Measurements from ENCODE around the gene FTCD. TPM values are rescaled to one million over a fixed set of nuclear protein-coding genes. Genes with fewer than 3 reads are reported as not detected.
A peak's percentile ranks its signal among the peaks of the same experiment; 100 is the strongest.

FTCD gene
- total and polyA plus RNA-seq, 4 experiments from 2014 or later, result 1.3 to 1.7 TPM; not detected in 2

DNA sequence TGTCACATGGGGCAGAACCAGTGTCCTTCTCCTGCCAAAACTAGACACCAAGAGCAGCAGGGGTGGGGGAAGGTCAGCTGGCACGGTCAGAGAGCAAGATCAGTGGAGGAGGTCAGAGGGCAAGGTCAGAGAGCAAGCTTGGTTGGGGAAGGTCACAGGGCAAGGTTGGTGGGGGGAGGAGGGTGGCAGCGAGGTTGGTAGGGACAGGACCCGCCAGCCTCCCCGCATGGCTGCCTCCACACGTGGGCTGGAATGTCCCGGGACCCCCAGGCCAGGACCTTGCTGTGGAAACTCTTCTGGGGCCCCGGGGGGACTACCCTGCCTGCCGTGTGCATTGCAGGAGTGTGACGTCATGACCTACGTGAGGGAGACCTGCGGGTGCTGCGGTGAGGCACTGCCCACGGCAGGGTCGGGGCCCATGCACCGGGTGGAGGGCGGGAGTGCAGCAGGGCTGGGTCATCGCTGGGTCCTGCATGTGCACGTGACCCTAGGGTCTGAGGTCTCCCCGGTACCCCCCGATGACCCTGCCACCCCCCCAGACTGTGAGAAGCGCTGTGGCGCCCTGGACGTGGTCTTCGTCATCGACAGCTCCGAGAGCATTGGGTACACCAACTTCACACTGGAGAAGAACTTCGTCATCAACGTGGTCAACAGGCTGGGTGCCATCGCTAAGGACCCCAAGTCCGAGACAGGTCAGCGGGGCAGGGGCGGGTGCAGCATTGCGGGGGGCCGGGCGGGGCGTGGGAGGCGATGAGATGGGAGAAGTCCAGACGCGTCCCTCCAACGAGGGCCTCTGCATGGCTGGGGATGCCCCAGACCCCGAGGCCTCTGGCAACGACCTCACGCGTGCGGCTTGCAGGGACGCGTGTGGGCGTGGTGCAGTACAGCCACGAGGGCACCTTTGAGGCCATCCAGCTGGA, 30.2 kb downstream of the FTCD start:
- Histone ChIP-seq H3K27ac (ENCODE audit: low read depth, low read length) (no peak overlapping the region), H3K4me1 (ENCODE audit: insufficient read depth, low read length) (no peaks in the 10 kb centered on the region), H3K36me3 (ENCODE audit: insufficient read depth, low read length) (no peaks in the 10 kb centered on the region), H3K4me3 (ENCODE audit: low read length in 2 of 2) (no peak overlapping the region), H3K9me3 (ENCODE audit: control insufficient read depth in 1 of 2, low read length in 2 of 2) (no peaks in the 10 kb centered on the region), H3K27me3 (ENCODE audit: insufficient read depth, low read length) (no peaks in the 10 kb centered on the region)
- Mint-ChIP-seq H3K4me3 (no peak overlapping the region), H3K36me3 (no peaks in the 10 kb centered on the region), H3K27me3 (no peaks in the 10 kb centered on the region), H3K27ac (no peak overlapping the region), H3K4me1 (peaks cover 0 to 6% (median 0%) of the 10 kb centered on the region in 4 donors), H3K9me3 (no peaks in the 10 kb centered on the region)
- ChIA-PET CTCF (ENCODE audit: partially characterized antibody) (no interaction called here), POLR2A (ENCODE audit: partially characterized antibody) (no interaction called here)
- intact Hi-C loops (cut with micrococcal nuclease), result no loop called here
- peak in 1 of 5 donors; percentile 24 for DNase-seq

DNA sequence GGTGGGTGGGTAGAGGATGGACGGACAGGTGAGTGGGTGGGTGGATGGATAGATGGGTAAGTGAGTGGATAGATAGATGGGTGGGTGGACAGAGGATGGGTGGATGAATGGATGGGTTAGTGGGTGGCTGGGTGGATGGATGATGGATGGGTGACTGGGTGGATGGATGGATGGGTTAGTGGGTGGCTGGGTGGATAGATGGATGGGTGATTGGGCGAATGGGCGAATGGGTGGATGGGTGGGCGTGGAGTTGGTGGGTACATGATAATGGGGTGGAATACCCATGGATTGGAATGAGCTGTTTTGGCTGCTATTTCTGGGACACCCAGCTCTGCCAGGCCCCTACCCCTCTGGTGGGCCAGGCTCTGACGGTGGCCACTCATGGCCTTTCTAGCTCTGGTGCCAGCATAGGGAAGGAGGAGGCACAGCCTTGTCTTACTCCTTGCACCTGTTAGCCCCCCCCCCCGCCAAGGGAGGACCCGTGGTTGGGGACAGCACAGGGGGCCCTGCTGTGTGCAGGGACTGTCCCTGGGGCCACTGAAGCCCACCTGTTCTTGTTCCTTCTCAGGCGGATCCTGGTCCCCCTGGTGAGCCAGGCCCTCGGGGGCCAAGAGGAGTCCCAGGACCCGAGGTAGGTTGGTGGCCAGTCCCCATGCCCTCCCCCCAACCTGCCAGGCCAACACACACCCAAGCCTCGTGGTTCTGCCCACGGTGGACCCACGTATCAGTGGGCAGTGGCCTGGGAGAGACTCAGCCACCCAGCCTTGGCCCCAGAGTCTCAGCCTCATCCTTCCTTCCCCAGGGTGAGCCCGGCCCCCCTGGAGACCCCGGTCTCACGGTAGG, 31.1 kb downstream of the FTCD start:
- DNase-seq, result peak in 1 of 5 donors; percentile 4
- intact Hi-C loops (cut with micrococcal nuclease), result no loop called here

DNA sequence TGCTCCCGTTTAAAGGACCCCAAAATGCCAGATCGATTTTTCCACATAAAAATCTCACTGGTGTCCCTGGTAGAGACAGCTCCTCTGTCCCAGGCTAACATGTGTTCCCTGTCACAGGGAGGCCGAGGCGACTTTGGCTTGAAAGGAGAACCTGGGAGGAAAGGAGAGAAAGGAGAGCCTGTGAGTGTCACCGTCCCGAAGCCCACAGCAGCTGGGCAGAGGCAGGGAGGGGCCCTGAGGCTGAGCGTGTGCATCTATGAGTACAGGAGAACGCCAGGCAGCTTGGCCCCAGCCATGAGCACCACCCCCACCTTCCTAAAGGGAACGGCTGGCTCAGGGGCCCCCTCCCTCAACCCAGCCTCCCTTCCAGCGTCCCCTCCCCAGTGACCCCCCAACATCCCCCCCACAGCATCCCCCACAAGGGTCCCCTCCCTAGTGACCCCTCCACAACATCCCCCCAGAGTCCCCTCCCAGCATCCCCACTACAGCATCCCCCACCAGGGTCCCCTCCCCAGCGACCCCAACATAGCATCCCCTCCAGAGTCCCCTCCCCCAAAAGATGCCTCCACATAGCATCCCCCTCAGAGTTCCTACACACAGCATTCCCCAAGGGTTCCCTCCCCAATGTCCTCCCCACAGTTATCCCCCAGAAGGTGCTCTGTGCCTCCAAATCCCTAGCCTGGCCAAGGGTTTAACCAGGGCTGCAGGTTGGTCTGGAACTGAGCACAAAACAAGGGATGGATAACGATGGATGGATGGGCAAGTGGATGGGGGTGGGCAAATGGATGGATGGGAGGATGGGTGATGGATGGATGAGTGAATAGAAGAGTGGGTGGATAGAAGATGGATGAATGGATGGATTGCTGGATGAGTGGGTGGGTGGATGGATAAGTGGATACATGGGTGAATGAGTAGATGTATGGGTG, 32.4 kb downstream of the FTCD start:
- H3K36me3 Mint-ChIP-seq, result no peaks in the 10 kb centered on the region
- H3K27me3 Mint-ChIP-seq, result no peaks in the 10 kb centered on the region
- H3K9me3 Mint-ChIP-seq, result no peaks in the 10 kb centered on the region
- peak in 1 of 5 donors; percentile 6 for DNase-seq
- POLR2A ChIA-PET (ENCODE audit: partially characterized antibody), result no interaction called here
- Histone ChIP-seq H3K4me3 (ENCODE audit: low read length in 2 of 2) (no peak overlapping the region), H3K27me3 (ENCODE audit: insufficient read depth, low read length) (no peaks in the 10 kb centered on the region), H3K36me3 (ENCODE audit: insufficient read depth, low read length) (no peaks in the 10 kb centered on the region), H3K4me1 (ENCODE audit: insufficient read depth, low read length) (no peaks in the 10 kb centered on the region), H3K9me3 (ENCODE audit: control insufficient read depth in 1 of 2, low read length in 2 of 2) (no peaks in the 10 kb centered on the region), H3K27ac (ENCODE audit: low read depth, low read length) (no peak overlapping the region)
- H3K4me1 Mint-ChIP-seq, result peaks cover 0 to 5% (median 0%) of the 10 kb centered on the region in 4 donors
- no peak overlapping the region for H3K4me3 Mint-ChIP-seq
- CTCF ChIA-PET (ENCODE audit: partially characterized antibody), result no interaction called here
- no peak overlapping the region for H3K27ac Mint-ChIP-seq
- intact Hi-C loops (cut with micrococcal nuclease), result no loop called here

More for the DNA sequence above, 31.1 kb downstream of the FTCD start:
- ChIA-PET POLR2A (ENCODE audit: partially characterized antibody) (no interaction called here), CTCF (ENCODE audit: partially characterized antibody) (no interaction called here)
- H3K36me3 ChIP-seq (ENCODE audit: insufficient read depth, low read length), result no peaks in the 10 kb centered on the region
- Mint-ChIP-seq H3K27me3 (no peaks in the 10 kb centered on the region), H3K9me3 (no peaks in the 10 kb centered on the region), H3K36me3 (no peaks in the 10 kb centered on the region), H3K27ac (no peak overlapping the region), H3K4me1 (peaks cover 0 to 6% (median 0%) of the 10 kb centered on the region in 4 donors), H3K4me3 (no peak overlapping the region)
- H3K27me3 ChIP-seq (ENCODE audit: insufficient read depth, low read length), result no peaks in the 10 kb centered on the region
- no peaks in the 10 kb centered on the region for H3K9me3 ChIP-seq (ENCODE audit: control insufficient read depth in 1 of 2, low read length in 2 of 2)
- H3K4me3 ChIP-seq (ENCODE audit: low read length in 2 of 2), result no peak overlapping the region
- no peak overlapping the region for H3K27ac ChIP-seq (ENCODE audit: low read depth, low read length)
- H3K4me1 ChIP-seq (ENCODE audit: insufficient read depth, low read length), result no peaks in the 10 kb centered on the region

DNA sequence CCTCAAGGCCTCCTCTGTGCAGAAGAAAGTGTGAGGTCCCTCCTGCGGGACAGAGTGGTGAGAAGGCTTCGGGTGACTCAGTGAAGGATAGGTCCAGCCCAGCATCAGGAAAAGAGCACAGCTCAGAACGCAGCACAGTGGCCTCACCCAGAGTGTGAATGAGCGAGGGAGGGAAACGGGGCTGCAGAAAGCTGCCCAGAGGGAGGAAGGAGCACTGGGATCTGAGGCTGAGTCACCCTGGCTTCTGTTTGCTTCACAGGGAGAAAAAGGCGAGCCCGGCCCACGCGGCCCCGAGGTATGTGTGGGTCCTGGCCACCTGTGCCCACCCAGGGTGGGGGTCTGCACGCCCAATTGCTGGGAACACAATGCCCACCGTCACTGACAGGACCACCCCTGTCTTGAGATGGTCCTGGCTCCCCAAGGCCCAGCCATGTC, 33.1 kb downstream of the FTCD start:
- DNase-seq, result no peak
- ChIA-PET CTCF (ENCODE audit: partially characterized antibody) (no interaction called here), POLR2A (ENCODE audit: partially characterized antibody) (no interaction called here)
- intact Hi-C loops (cut with micrococcal nuclease), result no loop called here
- Mint-ChIP-seq H3K36me3 (no peaks in the 10 kb centered on the region), H3K27me3 (no peaks in the 10 kb centered on the region), H3K4me1 (no peaks in the 10 kb centered on the region), H3K9me3 (no peaks in the 10 kb centered on the region), H3K4me3 (no peak overlapping the region), H3K27ac (no peak overlapping the region)
- no peaks in the 10 kb centered on the region for H3K36me3 ChIP-seq (ENCODE audit: insufficient read depth, low read length)
- H3K27ac ChIP-seq (ENCODE audit: low read depth, low read length), result no peak overlapping the region
- no peaks in the 10 kb centered on the region for H3K9me3 ChIP-seq (ENCODE audit: control insufficient read depth in 1 of 2, low read length in 2 of 2)
- no peaks in the 10 kb centered on the region for H3K4me1 ChIP-seq (ENCODE audit: insufficient read depth, low read length)
- H3K27me3 ChIP-seq (ENCODE audit: insufficient read depth, low read length), result no peaks in the 10 kb centered on the region
- no peak overlapping the region for H3K4me3 ChIP-seq (ENCODE audit: low read length in 2 of 2)

DNA sequence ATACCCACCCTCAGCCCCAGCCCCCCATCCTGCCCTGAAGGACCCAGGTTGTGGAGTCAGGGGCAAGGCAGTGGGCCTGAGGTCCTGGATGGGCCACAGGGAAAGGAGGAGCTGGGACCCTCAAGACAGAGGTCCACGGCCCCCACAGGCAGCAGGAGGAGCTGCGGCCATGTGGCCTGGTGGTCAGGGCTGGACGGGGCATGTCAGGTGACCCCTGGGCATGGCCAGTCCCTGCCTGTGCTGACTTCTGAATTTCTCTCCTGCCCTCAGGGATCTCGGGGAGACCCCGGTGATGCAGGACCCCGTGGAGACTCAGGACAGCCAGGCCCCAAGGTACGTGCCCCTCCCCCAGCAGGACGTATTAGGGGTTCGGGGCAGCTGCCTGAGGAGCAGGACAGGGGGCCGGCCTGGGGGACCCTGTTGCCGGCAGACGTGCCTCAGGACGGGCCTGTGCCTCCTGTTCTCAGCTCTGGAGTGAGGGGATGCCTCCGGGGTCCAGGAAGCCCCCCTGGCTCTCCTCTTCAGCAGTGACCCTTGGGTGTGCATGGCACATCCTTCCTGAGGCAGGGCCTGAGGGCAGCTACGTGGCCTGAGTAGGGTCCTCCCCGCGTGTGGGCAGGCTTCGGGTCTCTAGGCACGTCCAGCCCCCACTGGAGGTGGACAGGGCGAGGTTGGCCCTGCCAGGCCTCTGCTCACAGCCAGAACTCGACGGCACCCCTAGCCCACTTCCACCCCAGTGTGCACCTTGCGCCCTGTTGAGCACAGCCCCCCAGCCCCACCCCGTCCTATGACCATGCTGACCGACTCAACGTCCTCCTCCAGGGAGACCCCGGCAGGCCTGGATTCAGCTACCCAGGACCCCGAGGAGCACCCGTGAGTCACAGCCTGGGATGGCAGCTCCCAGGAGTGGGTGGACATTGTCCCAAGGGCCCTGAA, 33.8 kb downstream of the FTCD start:
- CTCF ChIA-PET (ENCODE audit: partially characterized antibody), result no interaction called here
- Mint-ChIP-seq H3K27me3 (no peaks in the 10 kb centered on the region), H3K4me3 (no peak overlapping the region), H3K4me1 (no peaks in the 10 kb centered on the region), H3K9me3 (peaks cover 0 to 1% (median 0%) of the 10 kb centered on the region in 8 donors), H3K36me3 (no peaks in the 10 kb centered on the region), H3K27ac (no peak overlapping the region)
- H3K4me3 ChIP-seq (ENCODE audit: low read length in 2 of 2), result no peak overlapping the region
- intact Hi-C loops (cut with micrococcal nuclease), result no loop called here
- no peaks in the 10 kb centered on the region for H3K4me1 ChIP-seq (ENCODE audit: insufficient read depth, low read length)
- H3K9me3 ChIP-seq (ENCODE audit: control insufficient read depth in 1 of 2, low read length in 2 of 2), result no peaks in the 10 kb centered on the region
- POLR2A ChIA-PET (ENCODE audit: partially characterized antibody), result no interaction called here
- DNase-seq, result peak in 1 of 5 donors; percentile 28
- H3K27me3 ChIP-seq (ENCODE audit: insufficient read depth, low read length), result no peaks in the 10 kb centered on the region
- H3K36me3 ChIP-seq (ENCODE audit: insufficient read depth, low read length), result no peaks in the 10 kb centered on the region
- H3K27ac ChIP-seq (ENCODE audit: low read depth, low read length), result no peak overlapping the region

DNA sequence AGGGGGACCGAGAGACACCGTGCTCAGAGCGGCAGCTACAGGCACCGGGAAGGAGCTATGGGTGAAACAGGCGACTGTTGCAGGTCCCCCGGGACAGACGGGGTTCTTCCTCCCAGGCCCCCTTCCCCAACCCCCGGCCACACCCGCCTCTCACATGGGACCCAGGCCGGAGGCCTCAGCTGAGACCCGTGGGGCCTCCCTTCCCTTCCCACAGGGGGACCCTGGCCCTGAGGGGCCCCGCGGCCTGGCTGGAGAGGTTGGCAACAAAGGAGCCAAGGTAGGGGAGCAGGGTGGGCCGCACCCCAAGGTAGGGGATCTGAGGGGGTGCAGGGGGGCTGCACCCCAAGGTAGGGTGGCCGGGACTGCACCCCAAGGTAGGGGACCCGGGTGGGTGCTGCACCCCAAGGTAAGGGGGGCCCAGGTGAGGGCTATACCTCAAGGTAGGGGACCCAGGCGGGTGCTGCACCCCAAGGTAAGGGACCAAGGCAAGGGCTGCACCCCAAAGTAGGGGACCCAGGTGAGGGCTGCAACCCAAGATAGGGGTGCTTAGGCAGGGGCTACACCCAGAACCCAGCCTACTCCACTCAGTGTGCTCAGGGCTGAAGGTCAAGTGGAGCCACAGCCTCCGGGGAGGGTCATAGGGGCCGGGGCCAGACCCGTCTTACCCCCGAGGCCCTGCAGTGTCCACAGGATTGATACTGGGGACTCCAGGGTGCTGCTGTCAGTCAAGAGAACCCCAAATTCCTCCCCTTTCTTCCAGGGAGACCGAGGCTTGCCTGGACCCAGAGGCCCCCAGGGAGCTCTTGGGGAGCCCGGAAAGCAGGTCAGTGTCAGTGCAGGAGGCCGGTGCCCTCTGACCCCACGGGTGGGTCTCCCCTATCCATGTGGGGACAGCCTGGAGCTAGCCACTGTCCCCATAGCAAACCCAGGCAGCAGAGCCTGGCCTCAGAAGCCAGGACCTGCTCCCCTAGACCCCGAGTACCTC, 34.8 kb downstream of the FTCD start:
- Mint-ChIP-seq H3K36me3 (no peaks in the 10 kb centered on the region), H3K4me1 (no peaks in the 10 kb centered on the region), H3K27ac (no peak overlapping the region), H3K9me3 (peaks cover 0 to 1% (median 0%) of the 10 kb centered on the region in 8 donors), H3K4me3 (no peak overlapping the region), H3K27me3 (no peaks in the 10 kb centered on the region)
- POLR2A ChIA-PET (ENCODE audit: partially characterized antibody), result no interaction called here
- no peak overlapping the region for H3K4me3 ChIP-seq (ENCODE audit: low read length in 2 of 2)
- H3K27me3 ChIP-seq (ENCODE audit: insufficient read depth, low read length), result no peaks in the 10 kb centered on the region
- no peaks in the 10 kb centered on the region for H3K36me3 ChIP-seq (ENCODE audit: insufficient read depth, low read length)
- DNase-seq, result no peak
- no peaks in the 10 kb centered on the region for H3K4me1 ChIP-seq (ENCODE audit: insufficient read depth, low read length)
- no peaks in the 10 kb centered on the region for H3K9me3 ChIP-seq (ENCODE audit: control insufficient read depth in 1 of 2, low read length in 2 of 2)
- no peak overlapping the region for H3K27ac ChIP-seq (ENCODE audit: low read depth, low read length)
- intact Hi-C loops (cut with micrococcal nuclease), result no loop called here
- CTCF ChIA-PET (ENCODE audit: partially characterized antibody), result no interaction called here
